Hepatocyte (in vitro differentiated cells): ENCODE results near the gene ZBTB49.

ENCODE experiments used
- EZH2phosphoT487 ChIP-seq: fragments of 200-600 bp; sonication (generic); IDR thresholded peaks from one replicate; pipeline ENCODE4 v1.6.1; 2018; ENCODE audit warnings: antibody characterized with exemption, mild to moderate bottlenecking, low read depth, moderate library complexity; ENCODE audit not compliant: unreplicated experiment, severe bottlenecking
- TF ChIP-seq, protein P1 (sequence below): fragments of 200-600 bp; sonication (generic); IDR thresholded peaks from 2 replicates; pipeline ENCODE4 v1.5.1; 2016; ENCODE audit warnings: antibody characterized with exemption, mild to moderate bottlenecking; ENCODE audit not compliant: poor library complexity

DNA sequence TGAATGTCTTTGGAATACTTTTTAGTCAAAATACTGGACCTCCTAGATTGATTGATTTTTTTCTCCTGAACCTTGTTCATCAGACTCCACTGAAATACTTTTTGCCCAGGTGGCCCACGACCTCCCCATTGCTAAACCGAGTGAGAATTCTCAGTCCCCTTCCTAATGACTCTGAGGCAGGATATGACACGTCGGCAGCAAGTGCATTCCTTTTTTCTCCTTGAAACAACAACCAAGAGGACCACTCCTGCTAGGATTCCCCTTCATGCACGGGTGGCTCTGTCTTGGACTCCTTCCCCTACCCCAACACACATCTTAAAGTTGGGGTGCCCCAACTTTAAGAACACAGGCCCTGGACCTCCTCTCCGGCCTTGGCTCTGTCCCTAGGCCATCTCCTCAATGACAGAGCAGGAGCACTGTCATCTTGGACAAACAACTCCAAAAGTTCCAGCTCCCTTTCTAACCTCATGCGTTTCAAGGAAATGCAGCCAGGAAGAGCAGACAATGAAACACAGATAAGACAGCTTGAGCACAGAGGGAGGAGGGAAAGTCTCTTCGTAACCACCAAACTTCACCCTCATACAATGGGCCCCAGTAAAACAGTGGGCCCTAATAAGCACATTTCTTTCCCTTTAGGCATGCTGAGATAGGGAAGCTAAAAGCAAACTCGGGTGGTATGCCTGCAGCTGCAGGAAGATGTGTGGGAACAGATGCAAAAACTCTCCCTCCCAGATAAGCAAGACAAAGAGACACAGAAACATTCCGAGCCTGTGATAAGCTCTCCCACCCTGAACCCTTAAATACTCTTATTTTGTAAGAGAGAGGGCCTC, 33.9 kb downstream of the ZBTB49 start:
- TF ChIP-seq, protein P1, sequence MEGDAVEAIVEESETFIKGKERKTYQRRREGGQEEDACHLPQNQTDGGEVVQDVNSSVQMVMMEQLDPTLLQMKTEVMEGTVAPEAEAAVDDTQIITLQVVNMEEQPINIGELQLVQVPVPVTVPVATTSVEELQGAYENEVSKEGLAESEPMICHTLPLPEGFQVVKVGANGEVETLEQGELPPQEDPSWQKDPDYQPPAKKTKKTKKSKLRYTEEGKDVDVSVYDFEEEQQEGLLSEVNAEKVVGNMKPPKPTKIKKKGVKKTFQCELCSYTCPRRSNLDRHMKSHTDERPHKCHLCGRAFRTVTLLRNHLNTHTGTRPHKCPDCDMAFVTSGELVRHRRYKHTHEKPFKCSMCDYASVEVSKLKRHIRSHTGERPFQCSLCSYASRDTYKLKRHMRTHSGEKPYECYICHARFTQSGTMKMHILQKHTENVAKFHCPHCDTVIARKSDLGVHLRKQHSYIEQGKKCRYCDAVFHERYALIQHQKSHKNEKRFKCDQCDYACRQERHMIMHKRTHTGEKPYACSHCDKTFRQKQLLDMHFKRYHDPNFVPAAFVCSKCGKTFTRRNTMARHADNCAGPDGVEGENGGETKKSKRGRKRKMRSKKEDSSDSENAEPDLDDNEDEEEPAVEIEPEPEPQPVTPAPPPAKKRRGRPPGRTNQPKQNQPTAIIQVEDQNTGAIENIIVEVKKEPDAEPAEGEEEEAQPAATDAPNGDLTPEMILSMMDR, result no peak
- no peak for TF ChIP-seq EZH2phosphoT487
